K562 (cell line): ENCODE data around the gene DAB2IP. TPM values are rescaled to one million over a fixed set of nuclear protein-coding genes. Genes with fewer than 3 reads are reported as not detected.

ENCODE experiments used
- ATAC-seq: fragments of 200-7000 bp; cut with Tn5 transposase; 3 replicates; pipeline ENCODE4 v1.9.1; 2020; ENCODE audit warnings: moderate library complexity
- BruUV-seq: library from RNA; stranded (reverse); fragments of 400-500 nt; replicated peaks from 2 replicates; lab custom pipeline; 2021; lab: Mats Ljungman, UMichigan
- CTCF ChIA-PET: fragments of 300-600 bp; formaldehyde crosslinking; extraction: SDS; loops from one replicate; lab custom pipeline; 2021; ENCODE audit warnings: low intra/inter-chr PET ratio; lab: Yijun Ruan, JAX
- POLR2A ChIA-PET: fragments of 300-600, 350-650 bp; sonication (Branson Sonifier 250); formaldehyde crosslinking; extraction: SDS; loops from one replicate; lab custom pipeline; 2021; ENCODE audit warnings: antibody characterized with exemption, inconsistent platforms; lab: Yijun Ruan, JAX
- DNase-seq, 4 experiments: peaks; one replicate each; pipeline versions ENCODE4 v3.0.0 to v3.0.0-alpha.2; 2011 to 2018; ENCODE audit warnings: low spot score in 3 of 4, mixed read lengths in 3 of 4; ENCODE audit errors: extremely low read depth in 1 of 4
- FAIRE-seq: peaks from 2 replicates; lab custom pipeline; 2011; peaks lifted over from hg19 to GRCh38; lab: Jason Lieb, UNC
- H2AFZ ChIP-seq: 2 replicates; pipeline ENCODE4 v1.6.0; 2011; ENCODE audit warnings: low read depth, low read length, control low read depth, inconsistent platforms
- H3K27ac ChIP-seq: fragments of 200-600 bp; 3 replicates; pipeline ENCODE4 v1.8.0; 2011; ENCODE audit warnings: low read depth, mild to moderate bottlenecking, control low read depth, inconsistent platforms, low read length, moderate library complexity, mixed read lengths; ENCODE audit errors: extremely low read depth
- H3K27me3 ChIP-seq, 2 experiments: fragments of 300-600 bp in 1 of 2; 2 replicates in 1 of 2; 3 replicates in 1 of 2; pipeline versions ENCODE4 v1.6.0 to v1.8.0; 2011; ENCODE audit warnings: inconsistent platforms in 2 of 2, low read length in 2 of 2, mild to moderate bottlenecking in 1 of 2, mixed read lengths in 1 of 2, moderate library complexity in 1 of 2; ENCODE audit not compliant: control insufficient read depth in 2 of 2, insufficient read depth in 2 of 2
- H3K36me3 ChIP-seq: fragments of 300-600 bp; 3 replicates; pipeline ENCODE4 v1.8.0; 2011; ENCODE audit warnings: mild to moderate bottlenecking, low read length, inconsistent platforms; ENCODE audit not compliant: control insufficient read depth, insufficient read depth
- H3K4me1 ChIP-seq, 2 experiments: fragments of 200-600 bp in 1 of 2; replicated peaks in 1 of 2; 2 replicates in 1 of 2; 3 replicates in 1 of 2; pipeline versions ENCODE4 v1.5.1 to v1.8.0; 2011; ENCODE audit warnings: inconsistent platforms in 2 of 2, low read length in 2 of 2, mild to moderate bottlenecking in 1 of 2, mixed read lengths in 1 of 2, moderate library complexity in 1 of 2; ENCODE audit not compliant: control insufficient read depth in 2 of 2, insufficient read depth in 2 of 2
- H3K4me2 ChIP-seq: 2 replicates; pipeline ENCODE4 v1.6.1; 2011; ENCODE audit warnings: low read length, control low read depth, inconsistent platforms, mixed read lengths; ENCODE audit not compliant: insufficient read depth
- H3K4me3 ChIP-seq: fragments of 200-600 bp; sonication (generic), shearing (Covaris generic); 2 replicates; pipeline ENCODE4 v1.5.1; 2016; ENCODE audit warnings: control low read depth, inconsistent platforms
- H3K79me2 ChIP-seq: fragments of 200-600 bp; 3 replicates; pipeline ENCODE4 v1.8.0; 2011; ENCODE audit warnings: low read length, inconsistent platforms; ENCODE audit not compliant: control insufficient read depth, insufficient read depth
- H3K9ac ChIP-seq, 2 experiments: 2 replicates each; pipeline versions ENCODE4 v1.6.0 to v1.6.1; 2011; ENCODE audit warnings: low read depth in 2 of 2, low read length in 2 of 2, control low read depth in 1 of 2, inconsistent platforms in 1 of 2, mild to moderate bottlenecking in 1 of 2, mixed read lengths in 1 of 2; ENCODE audit not compliant: insufficient read depth in 1 of 2
- H3K9me1 ChIP-seq: one replicate; pipeline ENCODE4 v1.6.0; 2011; ENCODE audit warnings: inconsistent platforms, mild to moderate bottlenecking, low read length, moderate library complexity; ENCODE audit not compliant: control insufficient read depth, insufficient read depth
- H3K9me3 ChIP-seq: replicated peaks from 2 replicates; pipeline ENCODE4 v1.5.1; 2011; ENCODE audit warnings: low read depth, low read length, inconsistent platforms; ENCODE audit not compliant: control insufficient read depth, insufficient read depth
- H4K20me1 ChIP-seq: replicated peaks from 2 replicates; pipeline ENCODE4 v1.6.1; 2011; ENCODE audit warnings: low read length, inconsistent platforms, mixed read lengths; ENCODE audit not compliant: control insufficient read depth, insufficient read depth
- ZNF143 ChIP-seq: sonication (generic); formaldehyde crosslinking; IDR thresholded peaks from 2 replicates; pipeline ENCODE4 v1.9.0; 2022; ENCODE audit warnings: mild to moderate bottlenecking, missing genetic modification reagents
- ZNF311 ChIP-seq: fragments of 250-450 bp; sonication (Bioruptor Pico); IDR thresholded peaks from 2 replicates; pipeline ENCODE4 v1.4.0; 2020; ENCODE audit warnings: mild to moderate bottlenecking, moderate library complexity
- WGBS: fragments of 100-300 bp; shearing (Covaris generic); methylation state at CpG from one replicate; pipeline ENCODE4 v1.1.6; 2016; ENCODE audit warnings: low coverage, mixed read lengths; ENCODE audit not compliant: insufficient coverage; ENCODE audit errors: missing lambda C conversion rate; 5-methylcytosine and 5-hydroxymethylcytosine counted together
- in situ Hi-C: fragments of 300-500 bp; cut with MboI; formaldehyde crosslinking; loops from 4 replicates; pipeline ENCODE4 v1.15.0; 2018; ENCODE audit warnings: inconsistent platforms, mixed read lengths
- intact Hi-C: fragments of 100-400 bp; cut with micrococcal nuclease; formaldehyde crosslinking; loops from 2 replicates; pipeline ENCODE4 v1.14.2; 2022
- polyA plus RNA-seq, 8 experiments: library from polyadenylated mRNA; depleted of rRNA in 4 of 8; stranded (reverse) in 5 of 8; unstranded in 3 of 8; fragments of >200 nt; fragmentation: Nextera tagmentation in 2 of 8; fragmentation: Illumina TruSeq in 1 of 8; extraction: Ambion mirVana in 2 of 8; extraction: Trizol in 1 of 8; gene quantifications; 2 replicates each; pipeline versions ENCODE4 v1.2.1 to v1.2.3, GENCODE V29; 2011 to 2014; ENCODE audit warnings: inconsistent platforms in 1 of 8, missing spikeins in 1 of 8
- total RNA-seq, 7 experiments: library from RNA; depleted of rRNA in 6 of 7; stranded (reverse); fragments of >200 nt in 6 of 7; fragmentation: Illumina TruSeq in 2 of 7; extraction: Trizol in 2 of 7; gene quantifications; 2 replicates each; pipeline versions ENCODE4 v1.2.1 to v1.2.3, GENCODE V29; 2011 to 2021; ENCODE audit warnings: low replicate concordance in 1 of 7

The DAB2IP gene
- total and polyA plus RNA-seq, 9 of the 15 experiments (the other 6 are each of a cell fraction or from before 2014, with no cell fraction given): 0.04 to 0.31 (median 0.08) TPM; not detected in 5

- TF ChIP-seq ZNF311 (CRISPR knock-in tag): no peak
Observed at GRCh38 chr9:121613009-121613752, 38.3 kb upstream of the DAB2IP start (continued).

DNA sequence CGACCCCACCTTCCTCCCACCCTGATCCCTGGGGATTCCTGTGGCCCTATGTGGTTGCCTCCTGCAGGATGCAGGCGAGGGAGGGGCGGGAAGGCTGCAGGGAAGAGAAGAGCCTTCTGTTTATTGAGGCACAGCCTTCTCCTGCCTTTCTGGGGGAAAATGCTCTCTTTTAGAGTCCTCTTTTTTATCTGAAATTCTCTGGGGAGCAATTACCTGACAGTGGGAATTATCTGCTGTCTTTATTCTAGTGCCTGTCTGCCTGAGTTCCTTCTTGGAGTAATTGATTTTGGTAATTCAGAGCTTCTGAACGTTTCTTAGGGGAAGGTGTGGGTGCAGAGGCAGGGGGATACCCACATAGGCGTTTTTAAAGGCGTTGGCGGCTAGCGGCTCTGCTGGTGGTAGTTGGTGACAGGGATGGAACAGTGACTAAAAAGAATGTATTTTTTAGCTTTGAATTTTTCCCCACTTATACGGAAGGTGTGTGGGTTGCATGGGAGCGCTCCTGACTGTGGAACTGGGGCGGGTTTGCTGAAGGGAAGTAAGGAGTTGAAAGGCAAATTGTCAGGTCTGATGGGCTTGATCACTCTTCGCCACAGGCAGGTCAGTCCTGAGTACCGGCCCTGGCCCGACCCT is 35.2 kb upstream of the DAB2IP start:
- Histone ChIP-seq H3K27me3 (peaks cover 9 to 47% of the 10 kb centered on the region in 2 experiments; a peak in 3 of 5 replicates), H3K4me2 (no peak overlapping the region), H3K79me2 (no peaks in the 10 kb centered on the region), H3K4me1 (no peaks in the 10 kb centered on the region), H2AFZ (no peak overlapping the region), H3K9me1 (peaks cover 4% of the 10 kb centered on the region), H3K9ac (no peak overlapping the region), H3K36me3 (no peaks in the 10 kb centered on the region), H4K20me1 (peaks cover 5% of the 10 kb centered on the region; the same call in 1 of the 2 replicates), H3K9me3 (no peaks in the 10 kb centered on the region), H3K27ac (no peak overlapping the region), H3K4me3 (no peak overlapping the region)
- DNase-seq (no peak), FAIRE-seq (no peak), ATAC-seq (no peak)
- ChIA-PET CTCF (no interaction called here), POLR2A (no interaction called here)
- TF ChIP-seq ZNF143: no peak
- BruUV-seq: no TSS peak
- in situ Hi-C loops: no loop called here
- 2% methylated on average over 14 of the region's 14 CpGs for WGBS
- intact Hi-C loops: no loop called here
